GM18867 (cell line): ENCODE results near the gene FOXP1.

ENCODE experiments used
- ATAC-seq: cut with Tn5 transposase; IDR thresholded peaks from one replicate; pipeline ENCODE4 v1.9.1; 2021; ENCODE audit warnings: mild to moderate bottlenecking, moderate library complexity; ENCODE audit not compliant: unreplicated experiment

Gene FOXP1

DNA sequence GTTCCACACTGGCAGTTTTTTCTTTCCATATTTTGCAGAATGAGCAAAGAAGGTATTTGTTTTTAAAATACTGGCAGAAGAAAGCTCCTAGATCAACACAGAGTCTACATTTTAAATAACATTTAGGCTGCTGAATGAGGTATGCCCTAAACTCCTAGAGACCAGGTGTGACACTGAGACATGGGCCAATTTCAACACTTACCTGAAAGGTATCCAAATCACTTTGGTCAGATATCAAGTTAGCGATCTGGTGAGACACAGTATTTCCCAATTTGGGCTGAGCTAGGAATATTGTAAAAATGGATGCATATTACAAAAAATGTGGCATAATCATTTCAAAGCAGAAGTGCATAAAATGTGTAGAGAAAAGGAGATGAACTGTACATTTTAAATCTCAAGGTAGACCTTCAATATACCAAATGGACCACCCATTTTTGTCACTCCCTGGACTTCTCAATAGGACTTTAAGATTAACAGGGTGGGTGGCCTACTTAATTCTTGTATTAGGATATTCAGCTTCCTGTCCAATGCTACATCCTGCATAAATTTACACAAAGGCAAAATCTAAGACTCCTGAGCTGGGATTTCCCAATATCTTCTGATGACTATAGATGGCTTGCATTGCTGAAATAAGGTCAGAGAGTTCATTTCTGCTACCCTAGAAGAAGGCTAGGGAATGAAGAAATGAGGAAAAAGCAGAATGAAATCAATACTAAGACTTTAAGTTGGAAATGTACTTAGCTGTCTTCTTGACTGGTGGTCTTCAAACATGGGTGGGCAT is 487.8 kb downstream of the FOXP1 start:
- no peak for ATAC-seq

DNA sequence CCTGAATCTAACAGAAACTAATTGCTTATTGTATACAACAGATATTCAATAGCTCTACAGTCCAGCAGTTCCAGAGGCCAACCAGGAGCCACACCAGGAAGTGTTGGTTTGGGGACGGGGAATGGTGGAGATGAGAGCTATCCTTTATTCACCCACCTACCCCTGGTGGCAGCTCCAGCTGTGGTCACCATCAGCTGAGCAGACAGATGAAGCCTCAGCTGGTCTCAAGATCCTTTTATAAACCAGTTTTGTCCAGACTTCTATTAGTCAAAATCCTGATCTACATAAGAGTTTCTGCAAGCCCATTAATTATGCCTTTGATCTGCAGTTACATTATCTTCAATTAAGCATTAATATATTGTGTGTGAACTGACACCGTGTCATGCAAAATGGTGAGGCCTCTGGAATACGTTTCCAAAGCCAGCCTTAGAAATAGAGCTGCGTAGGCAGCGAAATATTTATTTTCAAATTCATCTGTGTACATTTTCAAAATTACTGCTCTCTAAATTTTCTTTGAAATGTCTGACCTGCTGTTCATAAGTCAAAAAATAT is 488.8 kb downstream of the FOXP1 start:
- ATAC-seq, result no peak

DNA sequence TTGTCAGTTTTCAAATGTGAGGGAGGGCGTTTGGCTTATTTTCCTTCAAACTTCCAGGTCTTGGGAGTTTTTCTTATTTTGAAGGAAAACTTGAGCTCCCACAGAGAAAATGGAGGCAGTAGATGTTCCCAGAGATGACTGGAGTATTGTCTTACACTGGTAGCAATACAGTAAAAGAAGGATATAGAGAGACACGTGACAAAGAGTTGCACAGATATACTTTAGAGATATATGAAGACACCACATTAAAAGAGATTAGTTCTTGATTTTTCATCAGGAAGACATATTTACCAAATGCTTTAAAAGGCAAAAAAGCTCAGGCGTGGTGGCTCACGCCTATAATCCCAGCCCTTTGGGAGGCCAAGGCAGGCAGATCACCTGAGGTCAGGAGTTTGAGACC is 490.9 kb downstream of the FOXP1 start:
- no peak for ATAC-seq

DNA sequence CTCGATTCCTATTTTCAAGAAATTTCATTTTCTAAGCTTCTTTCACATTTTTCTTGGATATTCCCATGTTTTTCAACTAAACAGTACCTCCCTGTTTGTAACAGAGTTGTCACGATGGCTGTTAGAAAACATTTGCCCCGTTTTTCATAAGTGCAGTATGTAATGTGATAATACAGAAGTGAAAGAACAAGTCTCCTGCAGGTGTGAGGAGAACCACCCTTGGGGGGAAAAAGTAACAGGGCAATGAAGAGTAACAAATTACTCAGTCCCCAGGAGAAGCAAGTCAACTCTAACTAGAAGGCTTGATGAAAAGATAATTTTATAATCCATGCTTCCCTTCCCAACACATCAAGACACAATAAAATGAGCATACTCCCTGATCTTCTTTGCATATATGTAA is 493.3 kb downstream of the FOXP1 start:
- ATAC-seq, result peak; percentile 33

DNA sequence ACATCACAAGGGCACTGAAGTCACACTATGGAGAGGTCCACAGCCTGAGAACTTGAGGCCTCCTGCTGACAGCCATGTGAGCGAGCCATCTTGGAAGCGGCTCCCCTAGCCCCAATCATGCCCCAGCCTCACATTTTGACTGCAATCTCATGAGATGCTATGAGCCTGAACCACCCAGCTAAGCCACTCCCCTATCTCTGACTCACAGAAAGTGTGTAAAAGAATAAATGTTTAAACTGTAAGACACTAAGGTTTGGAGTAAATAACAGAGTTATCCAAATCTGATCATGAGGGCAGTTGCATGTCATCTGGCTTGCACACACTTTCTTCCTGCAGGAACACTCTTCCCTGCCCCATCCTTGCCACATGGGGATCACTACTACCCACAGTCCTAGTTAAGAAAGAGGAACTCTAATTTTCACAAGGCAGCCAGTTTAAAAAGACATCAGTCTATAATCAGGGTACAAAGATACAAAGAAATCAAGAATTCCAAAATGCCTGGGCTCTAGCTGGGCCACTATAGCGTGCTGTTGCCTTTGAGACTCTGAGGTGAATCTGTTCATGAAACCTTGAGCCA is 494.2 kb downstream of the FOXP1 start:
- no peak for ATAC-seq

DNA sequence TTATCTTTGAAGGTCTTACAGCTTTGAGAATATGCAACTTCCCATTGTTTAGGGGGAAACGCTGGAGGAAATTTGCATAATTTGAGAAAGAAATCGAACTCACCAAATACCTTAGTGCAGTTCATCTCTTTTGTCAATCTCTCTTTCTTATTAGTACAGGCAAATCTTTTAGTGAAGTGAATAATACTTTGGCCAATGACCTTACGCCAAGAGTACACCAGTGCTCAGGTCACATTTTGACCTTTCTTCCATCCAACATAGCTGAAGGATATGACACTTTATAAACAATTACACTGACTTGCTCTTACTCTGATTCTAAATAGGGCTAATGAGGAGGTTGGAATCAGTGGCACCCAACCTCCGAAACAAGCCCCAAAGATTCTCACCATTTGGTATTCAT is 494.8 kb downstream of the FOXP1 start:
- ATAC-seq, result no peak

DNA sequence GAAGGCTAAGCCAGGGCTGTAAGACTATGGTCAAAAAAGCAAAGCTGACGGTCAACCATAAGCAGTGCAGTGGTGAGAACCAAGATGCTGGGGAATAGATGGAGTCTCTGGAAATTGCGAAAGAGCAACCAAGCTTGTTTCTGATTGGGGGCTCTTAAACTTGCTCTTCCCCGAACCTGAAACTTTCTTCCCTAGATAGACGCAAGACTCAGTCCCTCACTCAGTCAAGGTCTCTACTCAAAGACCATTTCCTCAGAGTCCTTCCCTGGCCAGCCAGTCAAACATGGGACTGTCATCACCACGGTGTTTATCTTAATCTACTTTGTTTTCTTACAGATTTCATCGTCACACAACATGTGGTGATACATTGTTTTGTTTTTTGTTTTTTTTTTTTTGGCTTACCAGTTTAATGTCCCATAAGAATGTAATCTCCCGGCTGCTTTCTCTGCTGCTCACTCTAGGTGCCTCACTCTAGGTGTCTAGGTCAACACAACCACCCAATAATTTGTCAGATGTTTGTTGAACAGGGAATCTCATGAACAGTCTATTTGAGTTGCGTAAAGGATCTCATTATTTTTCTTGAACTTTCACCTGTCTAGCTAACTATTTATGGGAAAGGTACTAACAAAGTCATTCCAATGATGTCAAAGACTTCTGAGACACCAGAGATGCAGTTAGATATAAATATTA is 495.4 kb downstream of the FOXP1 start:
- no peak for ATAC-seq

DNA sequence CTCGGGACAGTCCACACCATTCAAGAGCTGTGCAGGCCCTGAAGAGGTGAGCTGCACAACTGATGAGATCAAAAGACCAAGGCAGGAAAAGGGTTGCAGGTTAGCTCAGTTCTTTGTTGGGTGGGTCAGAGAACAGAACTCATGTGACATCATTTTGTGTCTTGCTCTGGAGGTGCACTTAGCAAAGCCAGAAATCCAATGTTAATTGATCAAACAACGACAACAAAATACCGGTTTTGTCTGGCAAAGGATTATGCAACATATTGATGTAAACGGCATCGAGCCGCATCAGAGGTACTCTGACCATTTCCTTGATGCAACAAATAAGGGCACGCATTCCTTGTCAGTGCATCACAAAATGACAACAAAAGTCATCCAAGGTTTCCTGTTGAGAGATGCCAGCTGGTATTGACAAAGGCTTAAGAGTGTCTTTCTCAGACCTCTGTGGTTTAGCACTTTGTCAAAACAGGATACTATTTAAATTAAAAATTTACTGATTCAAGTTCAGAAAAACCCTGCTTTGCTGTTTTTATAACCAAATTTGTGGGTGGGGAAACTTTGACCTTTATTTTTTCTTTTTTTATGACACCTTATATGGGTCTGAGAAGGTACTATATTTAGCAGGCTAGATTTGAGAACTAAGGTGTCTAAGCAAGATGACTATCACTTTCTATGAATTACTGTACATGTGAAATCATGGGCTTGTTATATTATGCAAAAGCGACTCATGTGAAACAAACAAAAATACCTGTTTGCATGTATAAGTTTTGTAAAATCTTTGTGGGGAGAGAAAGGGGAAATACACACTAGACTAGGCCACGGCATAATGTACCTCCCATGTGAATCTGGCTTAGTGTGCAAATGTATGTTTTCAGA is 496.1 kb downstream of the FOXP1 start:
- ATAC-seq, result peak; percentile 94

DNA sequence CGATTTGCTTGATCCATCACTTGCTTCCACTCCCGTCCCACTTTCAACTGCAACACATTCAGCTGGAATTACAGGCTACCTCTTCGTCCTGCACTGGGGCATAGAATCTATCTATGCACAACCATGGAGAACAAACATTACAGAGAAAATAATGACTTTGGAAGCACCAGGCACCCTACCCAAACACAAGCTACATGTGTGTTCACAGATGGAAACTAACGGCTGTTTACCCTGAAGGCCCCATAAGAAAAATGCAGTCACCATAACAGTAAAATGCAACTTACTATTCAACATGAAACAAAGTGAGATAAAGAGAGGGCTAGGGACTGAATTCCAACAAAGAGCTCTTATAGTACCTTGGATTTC is 496.8 kb downstream of the FOXP1 start:
- ATAC-seq, result no peak

DNA sequence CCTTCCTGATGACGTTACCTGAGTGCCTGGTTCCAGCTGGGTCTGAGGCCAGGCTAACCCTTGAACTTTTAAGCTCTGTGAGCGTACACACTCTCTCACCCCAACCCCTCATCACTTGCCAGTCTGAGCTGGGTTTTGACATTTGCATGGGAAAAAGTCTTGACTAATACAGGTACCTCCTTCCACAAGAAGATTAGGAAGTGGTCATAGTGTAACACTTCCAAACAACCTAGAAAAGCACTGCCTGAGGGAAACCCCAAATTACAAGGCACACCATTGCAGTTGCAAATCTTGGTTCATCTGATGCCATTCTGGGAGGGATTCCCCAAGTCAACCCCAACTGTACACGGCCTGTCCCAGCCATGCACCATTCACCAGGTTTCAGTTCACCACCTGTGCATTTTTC is 499.8 kb downstream of the FOXP1 start:
- ATAC-seq, result no peak

DNA sequence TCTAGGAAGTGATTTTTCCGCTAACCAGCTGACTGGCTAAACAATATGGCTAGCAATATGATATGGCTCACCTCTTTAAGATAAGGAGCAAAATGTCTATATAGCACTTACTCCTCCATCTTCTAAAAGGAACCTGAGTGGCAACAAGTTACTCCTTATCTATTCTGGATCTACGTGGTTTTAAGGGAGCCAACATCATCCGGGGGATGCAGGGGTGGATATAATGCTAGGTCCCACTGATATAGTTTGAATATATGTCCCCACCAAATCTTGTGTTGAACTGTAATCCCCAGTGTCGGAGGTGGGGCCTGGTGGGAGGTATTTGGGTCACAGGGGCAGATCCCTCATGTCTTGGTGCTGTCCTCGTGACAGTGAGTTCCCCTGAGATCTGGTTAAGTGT is 500.7 kb downstream of the FOXP1 start:
- ATAC-seq, result no peak

DNA sequence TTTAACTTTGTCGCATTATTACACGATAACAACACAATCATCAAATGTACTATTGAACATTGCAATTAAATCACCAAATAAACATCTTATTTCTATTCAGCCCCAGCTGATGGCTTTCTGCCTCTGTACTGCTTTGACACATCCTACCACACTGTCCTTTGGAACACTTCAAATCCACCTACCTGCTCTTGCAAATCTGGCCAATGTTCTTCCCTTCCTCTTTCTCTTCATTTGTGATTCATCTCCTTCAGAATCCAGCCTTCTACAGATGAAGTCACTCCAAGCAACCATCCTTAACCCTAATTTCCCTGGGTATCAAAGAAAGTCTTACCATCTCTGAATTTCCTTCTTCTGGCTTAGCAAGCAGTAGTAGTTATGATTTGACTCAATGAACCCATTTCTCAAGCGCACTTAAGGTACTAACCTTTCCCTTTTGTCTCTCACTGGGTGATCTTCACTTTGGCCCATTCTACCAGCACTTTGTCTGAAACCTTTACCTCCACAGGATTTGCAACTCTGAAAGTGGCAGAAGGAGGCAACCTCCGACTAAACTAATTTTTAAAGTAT is 502.9 kb downstream of the FOXP1 start:
- no peak for ATAC-seq

DNA sequence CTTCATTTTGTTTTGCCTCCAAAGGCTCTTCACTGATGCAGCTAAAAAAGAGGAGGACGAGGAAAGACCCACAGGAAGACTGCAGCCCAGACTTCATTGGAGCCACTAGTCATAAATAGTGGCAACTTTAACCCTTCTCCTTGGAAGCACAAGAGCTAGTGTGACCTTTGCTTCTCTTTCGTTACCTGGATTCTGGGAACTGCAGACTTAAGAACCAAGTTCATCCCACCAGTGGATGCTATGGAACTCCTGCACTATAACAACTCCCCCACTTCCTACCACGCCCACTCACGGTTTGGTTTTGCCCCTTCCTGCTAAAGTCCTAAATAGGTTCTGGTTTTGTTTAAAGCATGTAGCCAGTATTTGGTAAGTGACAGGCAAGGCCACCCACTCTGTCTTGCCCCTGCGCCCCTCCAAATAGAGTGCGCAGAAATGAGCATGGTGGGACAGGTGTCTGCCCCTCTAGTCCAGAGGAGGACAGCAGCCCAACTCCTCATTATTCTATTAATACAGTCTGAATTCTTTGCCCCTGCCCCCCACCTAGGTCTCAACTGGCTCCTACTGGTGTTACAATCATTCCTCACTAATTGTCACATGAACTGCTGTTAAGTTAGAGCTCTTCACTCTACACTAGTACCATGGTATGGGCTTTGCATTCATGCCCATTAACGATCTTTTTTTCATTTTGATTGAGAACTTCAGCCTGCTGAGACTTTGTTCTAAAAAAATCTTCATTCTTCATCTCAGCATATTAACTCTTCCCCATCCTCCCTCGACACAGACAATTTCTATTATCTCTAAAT is 504.6 kb downstream of the FOXP1 start:
- ATAC-seq, result no peak

DNA sequence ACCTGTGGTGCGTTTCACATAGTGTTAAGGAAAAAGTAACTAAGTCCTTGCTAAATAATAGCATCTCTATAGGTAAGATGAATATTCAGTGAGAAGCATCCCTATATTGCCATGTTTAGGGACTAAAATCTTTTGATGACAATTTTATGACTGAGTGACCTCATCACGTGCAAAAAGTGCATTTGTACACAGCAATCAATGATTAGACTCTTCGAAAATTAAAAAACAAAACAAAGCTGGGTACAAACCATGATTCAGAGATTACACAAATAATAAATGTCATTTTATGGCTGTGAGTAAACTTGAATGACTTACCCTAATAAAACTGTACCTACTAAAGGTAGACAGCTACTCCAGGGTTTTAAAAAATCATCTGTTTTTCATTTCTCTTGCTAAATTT is 505.3 kb downstream of the FOXP1 start:
- no peak for ATAC-seq

DNA sequence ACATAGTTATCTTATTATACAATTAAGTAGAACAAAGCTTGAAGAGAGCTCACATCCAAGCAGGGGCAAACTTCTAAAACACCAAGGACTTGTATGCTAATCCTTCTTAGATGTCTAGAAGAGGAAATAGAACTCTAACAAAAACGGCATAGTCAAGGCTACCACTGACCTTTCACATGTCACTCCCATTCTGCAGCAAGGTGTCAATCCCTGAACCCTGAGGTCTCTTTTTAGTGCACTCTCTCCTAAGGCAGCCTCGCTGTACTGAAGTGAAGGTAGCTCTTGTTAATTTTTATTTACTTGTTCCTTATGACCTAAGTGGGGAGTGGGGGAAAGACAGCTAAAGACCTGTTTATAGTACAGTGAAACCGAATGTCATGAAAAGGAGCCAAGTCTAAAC is 506.5 kb downstream of the FOXP1 start:
- ATAC-seq, result no peak

DNA sequence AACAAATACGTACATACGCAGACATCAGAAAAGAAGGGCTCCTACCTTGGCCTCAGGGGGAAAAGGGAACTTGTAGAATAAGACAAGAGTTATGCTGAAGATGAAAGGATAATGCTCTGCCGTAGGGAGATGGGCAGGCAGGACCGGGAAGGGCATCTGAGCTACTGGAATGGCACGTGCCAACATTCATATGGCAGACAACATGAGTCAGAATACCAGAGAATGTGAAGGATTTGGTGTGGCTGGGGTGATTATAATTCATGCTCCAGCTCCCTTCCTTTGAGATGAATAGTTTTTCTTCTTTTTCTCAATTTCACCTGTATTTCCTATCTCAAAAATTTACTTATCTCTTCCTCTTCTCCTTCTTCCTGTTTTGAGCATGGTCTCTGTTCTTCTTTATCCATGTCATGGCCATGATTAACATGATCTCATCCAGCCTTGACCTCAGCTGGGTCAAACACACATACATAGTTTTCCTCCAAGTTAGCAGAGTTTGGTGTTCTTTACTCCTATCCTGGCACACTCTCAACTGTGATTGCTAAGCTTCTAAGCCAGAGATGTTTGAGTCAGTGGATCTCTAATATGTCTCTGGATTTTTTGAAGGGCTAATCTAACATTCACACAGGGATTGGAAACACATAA is 507.0 kb downstream of the FOXP1 start:
- ATAC-seq, result no peak

DNA sequence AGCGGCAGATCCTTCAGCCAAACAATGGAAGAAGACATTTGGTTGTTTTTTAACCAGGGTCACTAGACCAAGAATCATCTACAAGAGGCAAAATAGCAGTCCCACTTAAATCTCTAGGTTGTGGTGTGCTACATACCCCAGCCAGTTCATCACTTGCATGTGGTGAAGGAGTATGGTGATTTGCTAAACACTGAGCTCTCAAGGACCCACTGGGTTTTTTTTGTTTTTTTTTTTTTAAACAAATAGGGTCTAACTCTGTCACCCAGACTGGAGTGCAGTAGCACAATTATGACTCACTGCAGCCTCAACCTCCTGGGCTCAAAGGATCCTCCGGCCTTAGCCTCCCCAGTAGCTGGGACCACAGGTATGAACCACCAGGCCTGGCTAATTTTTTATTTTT is 508.0 kb downstream of the FOXP1 start:
- no peak for ATAC-seq

DNA sequence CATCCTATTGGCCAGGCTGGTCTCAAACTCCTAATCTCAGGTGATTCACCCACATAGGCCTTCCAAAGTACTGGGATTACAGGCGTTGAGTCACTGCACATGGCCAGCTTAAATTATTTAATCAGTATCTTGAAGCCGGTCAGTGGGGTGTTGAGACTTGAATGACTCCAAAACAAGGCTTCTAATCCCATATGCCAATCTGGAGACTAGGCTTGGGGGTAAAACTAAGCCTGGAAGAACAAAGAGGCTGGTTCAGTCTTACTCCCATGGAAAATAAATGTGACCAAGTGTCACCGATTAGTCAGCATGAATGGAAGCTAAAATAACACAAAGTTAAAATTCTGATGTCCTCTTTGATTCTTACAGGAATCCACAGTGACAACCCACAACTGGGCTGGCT is 509.1 kb downstream of the FOXP1 start:
- no peak for ATAC-seq

DNA sequence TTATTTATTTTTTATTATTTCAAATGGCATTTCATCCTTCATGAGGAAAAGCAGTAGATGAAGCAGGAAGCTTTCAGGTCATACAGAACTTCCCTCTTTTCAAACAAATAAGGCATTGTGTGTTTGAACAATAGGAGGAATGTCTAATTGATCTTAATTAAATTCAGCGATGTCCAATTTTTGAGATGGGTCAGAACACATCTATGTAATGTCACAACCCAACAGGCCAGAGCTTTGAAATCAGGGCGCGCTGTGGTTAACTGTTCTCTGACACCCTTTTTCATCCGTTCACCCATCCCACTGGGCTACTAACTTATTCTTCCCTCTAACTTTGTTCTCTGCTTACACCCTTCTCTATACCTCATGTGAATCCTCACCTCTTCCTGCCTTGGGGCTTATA is 510.5 kb downstream of the FOXP1 start:
- ATAC-seq, result no peak
